HepG2 (cell line): ENCODE data around the gene SLC16A4. TPM values are rescaled to one million over a fixed set of nuclear protein-coding genes. Genes with fewer than 3 reads are reported as not detected.
A peak's percentile ranks its signal among the peaks of the same experiment; 100 is the strongest.

Experiments
- ATM ChIP-seq: fragments of 450-650 bp; IDR thresholded peaks from 2 replicates; pipeline ENCODE4 v1.7.1; 2017; ENCODE audit warnings: mild to moderate bottlenecking, borderline replicate concordance
- CREB1 ChIP-seq, 2 experiments: fragments of 450-650 bp in 1 of 2; IDR thresholded peaks; 2 replicates each; pipeline ENCODE4 v1.6.1; 2016 to 2017; ENCODE audit warnings: control low read depth in 1 of 2, mild to moderate bottlenecking in 1 of 2, missing compliant biosample characterization in 1 of 2, missing genetic modification characterization in 1 of 2
- FOXA1 ChIP-seq, 2 experiments: fragments of 450-650 bp in 1 of 2; sonication (generic) in 1 of 2; formaldehyde crosslinking in 1 of 2; IDR thresholded peaks; 2 replicates each; pipeline versions ENCODE4 v1.4.0 to v1.6.1; 2016 to 2020; ENCODE audit warnings: missing genetic modification reagents in 1 of 2
- GATA4 ChIP-seq: sonication (generic); IDR thresholded peaks from 2 replicates; pipeline ENCODE4 v1.6.1; 2016; ENCODE audit warnings: antibody characterized with exemption, low read depth, borderline replicate concordance
- GZF1 ChIP-seq: sonication (generic); formaldehyde crosslinking; IDR thresholded peaks from 2 replicates; pipeline ENCODE4 v1.5.1; 2020; ENCODE audit warnings: mild to moderate bottlenecking, missing genetic modification reagents
- HNRNPUL1 ChIP-seq: fragments of 200-400 bp; formaldehyde crosslinking; IDR thresholded peaks from 2 replicates; pipeline ENCODE4 v1.6.1; 2017; ENCODE audit warnings: low read depth, mild to moderate bottlenecking, low read length, moderate library complexity
- ISL2 ChIP-seq: sonication (generic); formaldehyde crosslinking; IDR thresholded peaks from 2 replicates; pipeline ENCODE4 v1.5.0; 2020; ENCODE audit warnings: missing genetic modification reagents
- KLF16 ChIP-seq, 2 experiments: sonication (generic) in 1 of 2; formaldehyde crosslinking in 1 of 2; IDR thresholded peaks; 2 replicates each; pipeline versions ENCODE4 v1.6.1 to v1.8.0; 2016 to 2023; ENCODE audit warnings: missing genetic modification reagents in 2 of 2, missing compliant biosample characterization in 1 of 2
- MED8 ChIP-seq: sonication (generic); formaldehyde crosslinking; IDR thresholded peaks from 2 replicates; pipeline ENCODE4 v1.8.1; 2023; ENCODE audit warnings: mild to moderate bottlenecking, missing genetic modification reagents; ENCODE audit not compliant: insufficient replicate concordance
- NCOR1 ChIP-seq: fragments of 200-600 bp; sonication (generic); IDR thresholded peaks from 2 replicates; pipeline ENCODE4 v1.7.0; 2017; ENCODE audit warnings: antibody characterized with exemption, low read length, borderline replicate concordance
- SMYD3 ChIP-seq: sonication (generic); formaldehyde crosslinking; IDR thresholded peaks from 2 replicates; pipeline ENCODE4 v1.8.1; 2023; ENCODE audit warnings: mild to moderate bottlenecking, missing genetic modification reagents
- ZIK1 ChIP-seq: sonication (generic); formaldehyde crosslinking; IDR thresholded peaks from 2 replicates; pipeline ENCODE4 v1.5.0; 2020; ENCODE audit warnings: mild to moderate bottlenecking, low read depth, missing genetic modification reagents, borderline replicate concordance
- ZNF225 ChIP-seq: sonication (generic); formaldehyde crosslinking; IDR thresholded peaks from 2 replicates; pipeline ENCODE4 v1.4.0; 2020; ENCODE audit warnings: mild to moderate bottlenecking, missing genetic modification reagents
- ZNF343 ChIP-seq: sonication (generic); formaldehyde crosslinking; IDR thresholded peaks from 2 replicates; pipeline ENCODE4 v1.4.0; 2020; ENCODE audit warnings: mild to moderate bottlenecking, missing genetic modification reagents
- ZNF484 ChIP-seq: sonication (generic); formaldehyde crosslinking; IDR thresholded peaks from 2 replicates; pipeline ENCODE4 v1.5.1; 2020; ENCODE audit warnings: mild to moderate bottlenecking, low read depth, missing genetic modification reagents, borderline replicate concordance
- ZNF678 ChIP-seq: sonication (generic); formaldehyde crosslinking; IDR thresholded peaks from 2 replicates; pipeline ENCODE4 v1.4.0; 2020; ENCODE audit warnings: mild to moderate bottlenecking, missing genetic modification reagents
- ZNF713 ChIP-seq: sonication (generic); formaldehyde crosslinking; IDR thresholded peaks from 2 replicates; pipeline ENCODE4 v1.4.0; 2020; ENCODE audit warnings: mild to moderate bottlenecking, missing genetic modification reagents
- polyA plus RNA-seq, 8 experiments: library from polyadenylated mRNA; depleted of rRNA in 3 of 8; stranded (reverse) in 7 of 8; unstranded in 1 of 8; fragments of >200 nt; fragmentation: Illumina TruSeq in 4 of 8; extraction: Trizol in 4 of 8; gene quantifications; 2 replicates each; pipeline versions ENCODE4 v1.2.1 to v1.2.3, GENCODE V29; 2011 to 2016; ENCODE audit warnings: low read depth in 4 of 8, missing spikeins in 1 of 8, mixed read lengths in 1 of 8; ENCODE audit not compliant: insufficient read depth in 1 of 8
- total RNA-seq, 5 experiments: library from RNA; depleted of rRNA; stranded (reverse); fragments of >200 nt; fragmentation: Illumina TruSeq; extraction: Trizol; gene quantifications; 2 replicates each; pipeline ENCODE4 v1.2.3, GENCODE V29; 2016; ENCODE audit warnings: low read depth in 1 of 5
- TF ChIP-seq, protein P1 (sequence below): IDR thresholded peaks from 2 replicates; pipeline ENCODE4 v1.6.1; 2016; ENCODE audit warnings: control low read depth
- TF ChIP-seq, protein P2 (sequence below): sonication (generic); formaldehyde crosslinking; IDR thresholded peaks from 2 replicates; pipeline ENCODE4 v1.4.0; 2020; ENCODE audit warnings: mild to moderate bottlenecking, missing genetic modification reagents, borderline replicate concordance
- TF ChIP-seq, protein P3 (sequence below): sonication (generic); formaldehyde crosslinking; IDR thresholded peaks from 2 replicates; pipeline ENCODE4 v1.8.1; 2022; ENCODE audit warnings: low read depth, mild to moderate bottlenecking, missing genetic modification reagents
- TF ChIP-seq, protein P4 (sequence below): sonication (generic); formaldehyde crosslinking; IDR thresholded peaks from 2 replicates; pipeline ENCODE4 v1.5.1; 2020; ENCODE audit warnings: mild to moderate bottlenecking, missing genetic modification reagents, moderate library complexity

SLC16A4 gene
- total and polyA plus RNA-seq, 2 of the 13 experiments (the other 11 are each of a cell fraction or from before 2014, with no cell fraction given), result 1.1 to 1.5 TPM

DNA sequence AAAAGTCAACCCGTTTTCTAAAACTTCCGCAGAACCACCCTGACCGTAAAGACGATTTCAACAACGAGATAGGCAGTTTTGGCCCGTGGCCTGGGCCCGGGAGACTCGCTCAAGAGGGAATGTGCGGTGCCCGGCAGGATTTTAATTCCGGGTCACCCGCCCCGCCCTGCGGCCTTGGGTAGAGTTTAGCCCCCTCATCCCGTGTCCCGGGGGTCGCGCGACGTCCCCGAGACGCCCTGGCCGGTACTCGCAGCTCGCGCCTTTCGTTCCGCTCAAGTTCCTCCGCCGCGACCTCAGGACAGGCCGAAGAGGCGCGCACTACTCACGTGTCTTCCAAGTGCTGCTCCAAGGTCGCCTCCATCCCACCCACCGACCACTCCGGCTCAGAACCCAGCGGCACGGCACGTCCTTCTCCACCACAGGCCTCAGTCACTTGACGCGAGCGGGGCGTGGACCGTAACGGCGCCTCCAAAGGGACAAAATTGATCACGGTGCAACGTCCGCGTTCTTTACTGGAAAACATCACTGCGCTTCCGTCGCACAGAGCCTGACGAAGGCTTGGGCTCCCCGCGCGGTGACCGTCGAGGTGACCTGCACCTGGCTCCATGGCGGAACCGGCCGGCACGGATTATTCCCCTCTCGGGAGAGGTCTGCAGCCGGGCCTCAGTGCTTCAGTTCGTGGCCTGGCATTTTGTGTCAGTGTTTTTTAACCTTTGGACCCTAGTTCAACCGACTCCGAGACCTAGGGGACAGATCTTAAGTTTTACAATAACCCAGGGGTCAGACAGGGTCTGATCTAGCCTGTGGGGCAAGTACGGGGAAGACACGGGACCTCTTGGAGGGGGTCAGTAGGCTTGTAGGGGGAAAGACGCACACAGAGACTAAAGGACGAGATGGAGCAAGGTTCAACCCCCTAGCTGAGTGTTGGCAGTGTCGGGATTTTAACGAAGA is 16.7 kb upstream of the SLC16A4 start, which contains the start of gene LAMTOR5 (continued):
- TF ChIP-seq NCOR1 (peak; percentile 84; the same call in 1 of the 2 replicates), SMYD3 (CRISPR knock-in tag) (peak; percentile 72), ZIK1 (CRISPR knock-in tag) (peak; percentile 95; the same call in 1 of the 2 replicates), ZNF713 (no peak), GZF1 (CRISPR knock-in tag) (no peak), ATM (no peak), FOXA1 (IDR thresholded peaks at IDR 0.05) (no peak), FOXA1 (CRISPR knock-in tag; IDR thresholded peaks at IDR 0.05) (peak; percentile 55), KLF16 (CRISPR knock-in tag; IDR thresholded peaks at IDR 0.05) (peak; percentile 68 to 96; a peak in 3 of 4 replicates), ZNF678 (CRISPR knock-in tag) (no peak), CREB1 (IDR thresholded peaks at IDR 0.05) (peak; percentile 94), CREB1 (CRISPR knock-in tag; IDR thresholded peaks at IDR 0.05) (peak; percentile 97), ZNF484 (CRISPR knock-in tag) (no peak), MED8 (CRISPR knock-in tag) (no peak), ISL2 (CRISPR knock-in tag) (peak; percentile 68), ZNF343 (CRISPR knock-in tag) (peak; percentile 84), HNRNPUL1 (0 out of 2 replicates have a peak, but pooled peaks have one; percentile 50), ZNF225 (CRISPR knock-in tag) (peak; percentile 98), GATA4 (peak; percentile 51; the same call in 1 of the 2 replicates)
- TF ChIP-seq, protein P1, sequence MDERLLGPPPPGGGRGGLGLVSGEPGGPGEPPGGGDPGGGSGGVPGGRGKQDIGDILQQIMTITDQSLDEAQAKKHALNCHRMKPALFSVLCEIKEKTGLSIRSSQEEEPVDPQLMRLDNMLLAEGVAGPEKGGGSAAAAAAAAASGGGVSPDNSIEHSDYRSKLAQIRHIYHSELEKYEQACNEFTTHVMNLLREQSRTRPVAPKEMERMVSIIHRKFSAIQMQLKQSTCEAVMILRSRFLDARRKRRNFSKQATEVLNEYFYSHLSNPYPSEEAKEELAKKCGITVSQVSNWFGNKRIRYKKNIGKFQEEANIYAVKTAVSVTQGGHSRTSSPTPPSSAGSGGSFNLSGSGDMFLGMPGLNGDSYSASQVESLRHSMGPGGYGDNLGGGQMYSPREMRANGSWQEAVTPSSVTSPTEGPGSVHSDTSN, result peak; percentile 11; the same call in 1 of the 2 replicates
- TF ChIP-seq, protein P2, sequence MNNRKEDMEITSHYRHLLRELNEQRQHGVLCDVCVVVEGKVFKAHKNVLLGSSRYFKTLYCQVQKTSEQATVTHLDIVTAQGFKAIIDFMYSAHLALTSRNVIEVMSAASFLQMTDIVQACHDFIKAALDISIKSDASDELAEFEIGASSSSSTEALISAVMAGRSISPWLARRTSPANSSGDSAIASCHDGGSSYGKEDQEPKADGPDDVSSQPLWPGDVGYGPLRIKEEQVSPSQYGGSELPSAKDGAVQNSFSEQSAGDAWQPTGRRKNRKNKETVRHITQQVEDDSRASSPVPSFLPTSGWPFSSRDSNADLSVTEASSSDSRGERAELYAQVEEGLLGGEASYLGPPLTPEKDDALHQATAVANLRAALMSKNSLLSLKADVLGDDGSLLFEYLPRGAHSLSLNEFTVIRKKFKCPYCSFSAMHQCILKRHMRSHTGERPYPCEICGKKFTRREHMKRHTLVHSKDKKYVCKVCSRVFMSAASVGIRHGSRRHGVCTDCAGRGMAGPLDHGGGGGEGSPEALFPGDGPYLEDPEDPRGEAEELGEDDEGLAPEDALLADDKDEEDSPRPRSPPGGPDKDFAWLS (CRISPR knock-in tag), result peak; percentile 93; the same call in 1 of the 2 replicates
- TF ChIP-seq, protein P3, sequence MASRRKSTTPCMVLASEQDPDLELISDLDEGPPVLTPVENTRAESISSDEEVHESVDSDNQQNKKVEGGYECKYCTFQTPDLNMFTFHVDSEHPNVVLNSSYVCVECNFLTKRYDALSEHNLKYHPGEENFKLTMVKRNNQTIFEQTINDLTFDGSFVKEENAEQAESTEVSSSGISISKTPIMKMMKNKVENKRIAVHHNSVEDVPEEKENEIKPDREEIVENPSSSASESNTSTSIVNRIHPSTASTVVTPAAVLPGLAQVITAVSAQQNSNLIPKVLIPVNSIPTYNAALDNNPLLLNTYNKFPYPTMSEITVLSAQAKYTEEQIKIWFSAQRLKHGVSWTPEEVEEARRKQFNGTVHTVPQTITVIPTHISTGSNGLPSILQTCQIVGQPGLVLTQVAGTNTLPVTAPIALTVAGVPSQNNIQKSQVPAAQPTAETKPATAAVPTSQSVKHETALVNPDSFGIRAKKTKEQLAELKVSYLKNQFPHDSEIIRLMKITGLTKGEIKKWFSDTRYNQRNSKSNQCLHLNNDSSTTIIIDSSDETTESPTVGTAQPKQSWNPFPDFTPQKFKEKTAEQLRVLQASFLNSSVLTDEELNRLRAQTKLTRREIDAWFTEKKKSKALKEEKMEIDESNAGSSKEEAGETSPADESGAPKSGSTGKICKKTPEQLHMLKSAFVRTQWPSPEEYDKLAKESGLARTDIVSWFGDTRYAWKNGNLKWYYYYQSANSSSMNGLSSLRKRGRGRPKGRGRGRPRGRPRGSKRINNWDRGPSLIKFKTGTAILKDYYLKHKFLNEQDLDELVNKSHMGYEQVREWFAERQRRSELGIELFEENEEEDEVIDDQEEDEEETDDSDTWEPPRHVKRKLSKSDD (CRISPR knock-in tag), result peak; percentile 91
- TF ChIP-seq, protein P4, sequence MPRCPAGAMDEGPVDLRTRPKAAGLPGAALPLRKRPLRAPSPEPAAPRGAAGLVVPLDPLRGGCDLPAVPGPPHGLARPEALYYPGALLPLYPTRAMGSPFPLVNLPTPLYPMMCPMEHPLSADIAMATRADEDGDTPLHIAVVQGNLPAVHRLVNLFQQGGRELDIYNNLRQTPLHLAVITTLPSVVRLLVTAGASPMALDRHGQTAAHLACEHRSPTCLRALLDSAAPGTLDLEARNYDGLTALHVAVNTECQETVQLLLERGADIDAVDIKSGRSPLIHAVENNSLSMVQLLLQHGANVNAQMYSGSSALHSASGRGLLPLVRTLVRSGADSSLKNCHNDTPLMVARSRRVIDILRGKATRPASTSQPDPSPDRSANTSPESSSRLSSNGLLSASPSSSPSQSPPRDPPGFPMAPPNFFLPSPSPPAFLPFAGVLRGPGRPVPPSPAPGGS (CRISPR knock-in tag), result peak; percentile 93; the same call in 1 of the 2 replicates
